GM12892 (cell line): ENCODE data around the gene TTC39A.

Experiments used
- DNase-seq: peaks from one replicate; pipeline ENCODE4 v3.0.0; 2011; ENCODE audit not compliant: insufficient read length
- FAIRE-seq: peaks from 2 replicates; lab custom pipeline; 2011; peaks lifted over from hg19 to GRCh38; lab: Jason Lieb, UNC
- POLR2A ChIP-seq: IDR thresholded peaks from 2 replicates; pipeline ENCODE4 v1.6.1; 2011; ENCODE audit warnings: low read depth, low read length, control low read depth
- POLR2AphosphoS5 ChIP-seq: IDR thresholded peaks from 2 replicates; pipeline ENCODE4 v1.6.1; 2011; ENCODE audit warnings: low read depth, low read length, control low read depth
- TAF1 ChIP-seq: IDR thresholded peaks from 2 replicates; pipeline ENCODE4 v1.6.1; 2011; ENCODE audit warnings: low read depth, mild to moderate bottlenecking, control low read depth, low read length, borderline replicate concordance

Gene TTC39A

DNA sequence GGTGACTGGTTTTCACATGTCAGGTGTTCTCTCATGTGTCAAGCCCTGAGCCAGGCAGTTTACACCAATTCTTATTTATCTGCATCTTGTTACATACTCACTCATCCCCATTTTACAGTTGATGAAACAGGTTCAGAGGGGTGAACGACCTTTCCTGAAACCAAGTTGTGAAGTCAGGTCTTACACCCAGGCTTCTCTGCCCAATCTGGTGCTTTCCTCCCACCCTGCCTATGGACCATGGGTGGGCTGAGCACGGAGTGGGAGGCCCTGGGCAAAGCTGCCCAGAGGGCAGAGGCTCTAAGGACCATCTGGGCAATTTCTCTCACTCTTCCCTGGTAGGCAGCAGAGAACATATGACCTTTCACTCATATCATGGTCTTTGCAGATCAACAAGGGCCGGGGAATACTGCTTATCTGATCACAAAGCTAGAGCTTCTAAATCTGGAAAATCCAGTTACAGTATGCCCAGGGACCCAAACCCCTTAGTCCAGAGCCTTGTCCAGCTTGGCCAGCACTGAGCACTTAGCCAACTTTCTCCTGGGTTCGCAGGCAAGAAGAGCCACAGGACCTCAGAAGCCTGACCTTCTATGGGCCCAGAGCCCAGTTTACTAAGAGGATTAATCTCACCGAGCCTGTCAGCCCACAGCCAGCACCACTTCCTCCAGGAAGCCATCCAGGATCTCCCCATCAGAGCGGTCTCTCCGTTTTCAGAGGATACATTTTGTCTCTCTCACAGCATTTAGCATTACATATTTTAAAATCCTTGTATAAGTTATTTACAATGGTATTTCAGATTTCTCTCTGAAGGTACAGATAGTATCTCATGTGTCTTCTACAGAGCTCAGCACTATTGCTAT lies 16.0 kb upstream of the TTC39A start:
- no peak for TF ChIP-seq TAF1

DNA sequence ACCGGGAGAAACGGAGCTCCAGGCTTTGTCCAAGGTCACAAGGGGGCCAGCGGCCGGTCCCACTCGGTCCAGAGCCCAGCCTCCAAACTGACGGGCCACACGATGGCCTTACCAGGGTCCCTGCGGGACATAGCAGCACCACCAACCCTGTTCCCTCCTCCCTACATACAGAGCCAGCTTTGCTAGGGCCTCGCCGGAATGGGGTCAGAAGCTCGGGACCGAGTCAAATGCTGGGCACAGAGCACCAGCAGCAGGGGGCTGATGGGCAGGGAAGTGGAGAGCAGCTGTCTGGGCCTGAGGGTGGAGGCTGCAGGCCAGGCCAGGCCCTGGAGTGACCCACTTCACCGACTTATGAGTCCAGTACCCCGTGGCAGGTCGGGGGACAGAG lies 14.9 kb upstream of the TTC39A start:
- TF ChIP-seq POLR2AphosphoS5 (no peak), TAF1 (no peak), POLR2A (no peak)
- DNase-seq (no peak), FAIRE-seq (peak; percentile 24)

More for the DNA sequence above, 16.0 kb upstream of the TTC39A start:
- DNase-seq, result no peak
- FAIRE-seq, result peak; percentile 58

- DNase-seq (no peak), FAIRE-seq (no peak)
- TF ChIP-seq POLR2A (no peak), POLR2AphosphoS5 (no peak), TAF1 (no peak)
These were observed 14.4 kb upstream of the TTC39A start for GRCh38 chr1:51344602-51345299.

DNA sequence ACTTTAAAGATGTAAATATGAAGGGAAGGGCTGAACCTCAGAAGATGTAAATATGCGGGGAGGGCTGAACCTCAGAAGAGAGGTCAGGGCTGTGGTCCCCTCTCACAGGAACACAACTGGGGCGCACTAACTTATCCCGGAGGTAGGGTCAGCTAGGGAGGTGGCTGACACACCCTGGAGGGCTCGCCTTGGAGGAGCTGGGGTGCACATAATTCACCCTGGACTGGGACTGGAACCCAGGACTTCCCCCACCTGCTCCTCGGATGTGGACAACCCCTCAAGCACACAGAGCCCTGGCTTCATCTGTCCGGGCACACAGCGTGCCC lies 13.9 kb upstream of the TTC39A start:
- no peak for DNase-seq

DNA sequence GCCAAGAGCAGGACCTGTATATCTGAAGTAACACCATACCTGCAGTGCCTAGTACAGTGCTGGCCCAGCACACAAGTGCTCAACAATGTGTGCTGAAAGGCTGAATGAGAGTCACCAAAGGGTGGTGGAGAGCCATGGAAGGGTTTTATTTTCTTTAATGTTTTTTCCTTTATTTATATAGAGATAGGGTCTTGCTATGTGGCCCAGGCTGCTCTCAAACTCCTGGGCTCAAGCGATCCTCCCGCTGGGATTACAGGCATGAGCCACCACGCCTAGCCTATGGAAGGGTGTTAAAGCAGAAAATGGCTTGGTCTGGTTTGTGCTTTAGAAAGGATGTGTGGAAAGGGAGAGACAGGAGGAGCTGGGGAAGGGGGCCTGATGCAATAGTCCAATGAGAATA lies 13.3 kb upstream of the TTC39A start:
- no peak for DNase-seq
- no peak for FAIRE-seq
- TF ChIP-seq TAF1 (no peak), POLR2AphosphoS5 (no peak), POLR2A (no peak)

More for the DNA sequence above, 13.9 kb upstream of the TTC39A start:
- FAIRE-seq, result no peak
- TF ChIP-seq TAF1, result no peak
- no peak for TF ChIP-seq POLR2AphosphoS5

DNA sequence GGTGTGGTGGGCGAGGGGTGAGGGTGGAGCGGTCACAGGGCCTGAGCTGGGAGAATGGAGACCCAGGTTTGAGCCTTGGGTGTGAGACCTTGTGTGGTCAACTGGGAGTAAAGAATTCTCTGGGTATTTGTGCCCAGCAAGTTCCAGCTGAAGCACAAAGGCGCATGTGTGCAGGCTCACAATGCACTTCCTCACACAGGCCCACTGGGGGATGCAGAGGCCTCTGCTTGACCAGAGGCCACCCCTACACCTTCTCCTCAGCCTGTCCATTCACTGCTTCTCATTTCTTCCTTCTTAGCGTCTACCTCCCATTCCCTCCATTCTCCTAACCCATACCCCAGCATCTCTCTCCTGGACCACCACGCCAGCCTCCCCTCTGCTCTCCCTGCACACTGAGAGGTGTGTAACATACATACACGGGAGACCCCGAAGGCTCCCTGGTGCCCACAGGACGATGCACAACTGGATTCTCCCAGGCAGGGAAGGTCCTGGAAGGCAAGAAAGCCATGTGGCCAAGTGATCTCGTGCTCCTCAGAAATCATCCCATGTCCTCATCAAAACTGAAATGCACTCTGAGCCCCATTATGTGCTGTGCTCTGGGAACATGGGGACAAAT lies 12.3 kb upstream of the TTC39A start:
- DNase-seq, result no peak
- TF ChIP-seq POLR2A, result no peak
- TF ChIP-seq TAF1, result no peak
- no peak for TF ChIP-seq POLR2AphosphoS5
- peak; percentile 54 for FAIRE-seq

DNA sequence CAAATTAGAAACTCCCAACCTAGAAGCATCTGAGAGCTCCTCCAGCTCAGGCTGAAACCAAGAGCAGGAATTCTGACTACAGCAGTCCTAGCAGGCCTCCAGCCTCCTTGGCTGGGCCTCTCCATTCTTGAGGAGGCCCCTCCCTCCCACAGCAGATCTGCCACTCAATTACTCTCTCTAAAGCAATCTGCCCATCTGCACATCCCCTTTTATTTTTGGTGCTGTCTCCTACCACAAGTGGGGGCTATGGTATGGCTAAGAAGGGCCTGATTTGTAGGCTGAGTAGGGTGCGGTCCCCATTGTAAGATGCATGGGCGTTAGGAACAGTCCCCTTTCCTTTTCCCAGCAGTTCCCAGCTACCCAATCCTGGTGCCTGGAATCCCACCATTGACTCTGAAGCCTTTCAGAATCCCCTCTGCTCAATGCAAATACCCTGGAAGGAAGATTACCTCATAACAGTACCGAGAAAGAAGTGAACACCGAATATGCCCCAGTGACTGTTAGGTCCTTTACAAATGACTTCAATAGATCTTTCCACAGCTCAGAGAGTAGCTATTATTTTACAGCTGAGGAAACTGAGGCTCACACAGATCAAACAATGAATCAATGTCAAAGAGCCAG lies 11.6 kb upstream of the TTC39A start:
- no peak for TF ChIP-seq POLR2A
- no peak for TF ChIP-seq TAF1
- no peak for TF ChIP-seq POLR2AphosphoS5
- FAIRE-seq, result peak; percentile 91
- DNase-seq, result peak; percentile 54

DNA sequence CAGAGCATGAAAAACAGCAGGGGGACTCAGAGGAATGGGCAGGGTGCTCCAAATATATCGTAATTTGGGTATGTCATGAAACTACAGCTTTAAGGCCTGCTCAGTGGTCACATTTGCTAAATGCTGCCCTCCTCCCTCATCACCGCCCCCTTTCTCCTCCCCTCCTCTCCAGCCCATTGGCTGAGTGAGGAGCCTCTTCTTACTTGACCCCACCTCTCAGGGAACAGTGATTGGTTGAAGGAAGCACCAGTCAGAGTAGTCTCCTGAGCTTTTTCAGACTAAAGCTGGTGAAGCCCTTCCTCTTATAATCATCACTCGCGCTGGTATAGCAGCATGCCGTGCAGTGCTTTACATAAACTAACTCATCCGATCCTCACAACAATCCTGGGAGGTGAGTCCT lies 10.0 kb upstream of the TTC39A start:
- DNase-seq, result no peak
- no peak for TF ChIP-seq POLR2AphosphoS5
- TF ChIP-seq POLR2A, result no peak
- TF ChIP-seq TAF1, result no peak
- peak; percentile 58 for FAIRE-seq

DNA sequence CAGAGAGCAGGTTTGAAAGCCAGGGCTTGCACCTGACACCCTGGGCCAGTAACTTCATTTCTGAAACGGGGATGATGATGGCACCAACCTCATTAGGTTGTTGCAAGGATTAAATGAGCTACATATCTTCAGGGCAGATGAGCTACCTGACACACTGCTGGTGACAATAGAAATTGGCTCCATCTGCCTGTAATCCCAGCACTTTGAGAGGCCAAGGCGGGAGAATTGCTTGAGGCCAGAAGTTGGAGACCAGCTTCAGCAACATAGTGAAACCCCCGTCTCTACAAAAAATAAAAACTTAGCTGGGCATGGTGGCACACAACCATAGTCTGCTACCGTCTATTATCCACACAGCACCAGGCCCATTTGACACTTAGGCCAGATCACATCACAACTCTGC lies 6.3 kb upstream of the TTC39A start:
- TF ChIP-seq POLR2A (no peak), POLR2AphosphoS5 (no peak), TAF1 (no peak)
- no peak for DNase-seq
- peak; percentile 63 for FAIRE-seq

DNA sequence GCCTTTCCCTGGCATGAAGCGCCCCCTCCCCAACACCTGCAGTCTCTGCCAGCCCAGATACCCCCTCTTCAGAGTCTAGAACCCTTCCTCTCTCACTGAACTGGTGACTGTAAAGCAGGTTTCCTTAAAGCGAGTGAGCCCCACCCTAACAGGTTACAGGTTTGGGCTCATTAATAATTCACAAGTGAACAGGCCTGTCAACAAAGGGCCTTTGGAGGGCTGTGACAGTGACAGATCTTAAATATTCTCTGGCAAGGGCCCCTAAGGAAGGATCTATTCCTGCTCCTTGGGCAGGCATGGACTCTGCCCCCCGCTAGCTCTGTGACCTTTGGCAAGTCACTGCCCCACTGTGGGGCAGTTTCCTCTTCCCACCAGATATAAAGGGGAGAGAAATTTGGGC lies 5.6 kb upstream of the TTC39A start:
- FAIRE-seq (no peak), DNase-seq (no peak)
- no peak for TF ChIP-seq POLR2A
- no peak for TF ChIP-seq POLR2AphosphoS5
- TF ChIP-seq TAF1, result no peak
